Measurements from ENCODE around the gene SLC2A10. TPM values are rescaled to one million over a fixed set of nuclear protein-coding genes. Genes with fewer than 3 reads are reported as not detected.

The SLC2A10 gene
- 1 to 10 TPM in 1 of 2 donors, under 1 TPM in 1; 0.64 to 1.5 TPM for total RNA-seq

DNA sequence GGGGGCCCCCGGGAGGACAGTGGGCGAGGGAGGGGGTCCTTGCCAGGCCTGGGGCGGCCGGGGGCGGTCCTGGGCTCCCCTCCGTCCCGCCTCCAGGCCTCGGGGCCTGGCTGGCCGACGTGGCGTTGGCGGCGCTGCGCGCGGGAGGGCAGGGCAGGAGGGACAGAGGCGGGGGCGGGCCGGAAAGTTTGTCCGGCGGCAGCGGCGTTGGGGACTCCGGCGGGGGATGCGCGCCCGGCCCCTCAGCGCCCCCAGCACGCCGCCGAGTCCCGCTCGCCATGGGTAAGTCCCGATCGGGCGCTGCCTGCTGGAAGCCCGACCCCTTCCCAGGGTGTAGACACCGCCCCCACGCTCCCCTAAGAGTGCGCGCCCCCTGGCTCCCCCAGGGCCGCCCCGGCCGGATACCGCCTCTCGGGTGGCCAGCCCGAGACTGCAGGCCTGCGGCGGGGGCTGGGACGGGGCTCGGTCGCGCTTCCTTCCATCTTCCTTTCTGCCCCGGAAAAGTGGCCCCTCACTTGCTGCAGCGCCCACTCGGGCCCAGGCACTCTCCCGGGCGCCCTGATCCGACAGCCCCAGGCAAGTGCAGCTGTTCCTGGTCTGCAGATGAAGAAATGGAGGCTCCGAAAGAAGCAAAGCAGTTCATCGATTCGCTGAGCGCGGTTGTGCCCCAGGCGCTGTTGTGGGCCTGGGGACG, at the start of gene SLC2A10:
TSS of gene SLC2A10 (plus strand) at position 191 of the 694 bp plus-strand sequence. CDS start at position 279, 88 bp downstream.
- Mint-ChIP-seq H3K27me3 (peaks cover 26 to 43% of the 10 kb centered on the region in 2 donors), H3K27ac (peak within 1 kb of the TSS; percentile 38 to 75), H3K4me1 (ENCODE audit: low read depth in 2 of 2) (peaks cover 12 to 18% of the 10 kb centered on the region in 2 donors), H3K4me3 (peak within 1 kb of the TSS; percentile 86), H3K9me3 (no peaks in the 10 kb centered on the region), H3K36me3 (no peaks in the 10 kb centered on the region)
- peak; percentile 75 to 86 for ATAC-seq
- peak; percentile 69 for DNase-seq (ENCODE audit: low spot score)

- Mint-ChIP-seq H3K4me1 (ENCODE audit: low read depth in 2 of 2) (no peaks in the 10 kb centered on the region), H3K9me3 (no peaks in the 10 kb centered on the region), H3K27me3 (no peaks in the 10 kb centered on the region), H3K27ac (no peak overlapping the region), H3K4me3 (no peak overlapping the region), H3K36me3 (no peaks in the 10 kb centered on the region)
- no peak for ATAC-seq
- DNase-seq (ENCODE audit: low spot score) = no peak
These were observed 49.0 kb upstream of the SLC2A10 start for GRCh38 chr20:46660487-46660886.

DNA sequence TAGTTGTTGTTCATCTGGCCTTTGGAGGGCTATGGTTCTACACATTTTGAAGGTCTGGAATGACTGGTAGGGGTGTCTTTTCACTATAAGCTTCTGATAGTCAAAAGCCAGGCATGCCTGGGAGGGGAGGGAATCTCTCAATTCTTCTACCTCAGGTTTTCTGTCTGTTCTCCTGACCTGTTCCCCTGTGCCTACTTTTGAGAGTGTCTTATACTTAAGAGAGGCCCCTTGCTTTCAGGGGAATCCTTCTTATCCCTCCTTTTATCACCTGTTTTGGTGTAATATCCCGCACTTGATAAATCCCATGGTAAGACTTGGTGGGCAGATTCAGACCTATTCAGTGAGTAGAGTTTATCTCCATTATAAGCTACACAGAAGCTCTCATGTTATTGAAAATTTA, 47.8 kb upstream of the SLC2A10 start:
- no peak for DNase-seq (ENCODE audit: low spot score)
- H3K27me3 Mint-ChIP-seq = no peaks in the 10 kb centered on the region
- ATAC-seq = no peak

GRCh38 chr20:46663531-46663930, 45.9 kb upstream of the SLC2A10 start:
- H3K27me3 Mint-ChIP-seq = no peaks in the 10 kb centered on the region
- DNase-seq (ENCODE audit: low spot score) = no peak
- H3K4me1 Mint-ChIP-seq (ENCODE audit: low read depth in 2 of 2) = no peaks in the 10 kb centered on the region
- H3K9me3 Mint-ChIP-seq = no peaks in the 10 kb centered on the region
- no peaks in the 10 kb centered on the region for H3K36me3 Mint-ChIP-seq
- H3K4me3 Mint-ChIP-seq = no peak overlapping the region
- no peak for ATAC-seq
- no peak overlapping the region for H3K27ac Mint-ChIP-seq

More for the DNA sequence above, 47.8 kb upstream of the SLC2A10 start:
- Mint-ChIP-seq H3K36me3 (no peaks in the 10 kb centered on the region), H3K27ac (no peak overlapping the region), H3K4me3 (no peak overlapping the region), H3K4me1 (ENCODE audit: low read depth in 2 of 2) (no peaks in the 10 kb centered on the region), H3K9me3 (no peaks in the 10 kb centered on the region)

- Mint-ChIP-seq H3K4me1 (ENCODE audit: low read depth in 2 of 2) (no peaks in the 10 kb centered on the region), H3K9me3 (peaks cover 4% of the 10 kb centered on the region), H3K27me3 (no peaks in the 10 kb centered on the region), H3K4me3 (no peak overlapping the region), H3K27ac (no peak overlapping the region), H3K36me3 (no peaks in the 10 kb centered on the region)
- ATAC-seq = no peak
- DNase-seq (ENCODE audit: low spot score) = no peak
These were observed 43.8 kb upstream of the SLC2A10 start for GRCh38 chr20:46665602-46666001.

GRCh38 chr20:46666306-46666705, 43.1 kb upstream of the SLC2A10 start:
- H3K27ac Mint-ChIP-seq = no peak overlapping the region
- no peaks in the 10 kb centered on the region for H3K36me3 Mint-ChIP-seq
- DNase-seq (ENCODE audit: low spot score) = no peak
- H3K4me3 Mint-ChIP-seq = no peak overlapping the region
- ATAC-seq = no peak
- peaks cover 6% of the 10 kb centered on the region for H3K9me3 Mint-ChIP-seq
- H3K4me1 Mint-ChIP-seq (ENCODE audit: low read depth in 2 of 2) = no peaks in the 10 kb centered on the region
- no peaks in the 10 kb centered on the region for H3K27me3 Mint-ChIP-seq

- DNase-seq (ENCODE audit: low spot score) = no peak
- no peak overlapping the region for H3K4me3 Mint-ChIP-seq
- no peaks in the 10 kb centered on the region for H3K4me1 Mint-ChIP-seq (ENCODE audit: low read depth in 2 of 2)
- H3K27me3 Mint-ChIP-seq = no peaks in the 10 kb centered on the region
- H3K9me3 Mint-ChIP-seq = peaks cover 6% of the 10 kb centered on the region
- no peak for ATAC-seq
- no peaks in the 10 kb centered on the region for H3K36me3 Mint-ChIP-seq
- H3K27ac Mint-ChIP-seq = no peak overlapping the region
These were observed 42.5 kb upstream of the SLC2A10 start for GRCh38 chr20:46666818-46667515.

- DNase-seq (ENCODE audit: low spot score) (no peak), ATAC-seq (no peak)
- Mint-ChIP-seq H3K27me3 (no peaks in the 10 kb centered on the region), H3K4me1 (ENCODE audit: low read depth in 2 of 2) (peaks cover 0 to 2% of the 10 kb centered on the region in 2 donors), H3K9me3 (peaks cover 6% of the 10 kb centered on the region), H3K4me3 (no peak overlapping the region), H3K27ac (no peak overlapping the region), H3K36me3 (no peaks in the 10 kb centered on the region)
These were observed 39.2 kb upstream of the SLC2A10 start for GRCh38 chr20:46670228-46670584.

- H3K4me3 Mint-ChIP-seq = no peak overlapping the region
- no peak for ATAC-seq
- H3K36me3 Mint-ChIP-seq = no peaks in the 10 kb centered on the region
- H3K27me3 Mint-ChIP-seq = no peaks in the 10 kb centered on the region
- H3K4me1 Mint-ChIP-seq (ENCODE audit: low read depth in 2 of 2) = peaks cover 0 to 2% of the 10 kb centered on the region in 2 donors
- H3K27ac Mint-ChIP-seq = no peak overlapping the region
- H3K9me3 Mint-ChIP-seq = peaks cover 6% of the 10 kb centered on the region
- DNase-seq (ENCODE audit: low spot score) = no peak
These were observed 38.6 kb upstream of the SLC2A10 start for GRCh38 chr20:46670585-46671584.

DNA sequence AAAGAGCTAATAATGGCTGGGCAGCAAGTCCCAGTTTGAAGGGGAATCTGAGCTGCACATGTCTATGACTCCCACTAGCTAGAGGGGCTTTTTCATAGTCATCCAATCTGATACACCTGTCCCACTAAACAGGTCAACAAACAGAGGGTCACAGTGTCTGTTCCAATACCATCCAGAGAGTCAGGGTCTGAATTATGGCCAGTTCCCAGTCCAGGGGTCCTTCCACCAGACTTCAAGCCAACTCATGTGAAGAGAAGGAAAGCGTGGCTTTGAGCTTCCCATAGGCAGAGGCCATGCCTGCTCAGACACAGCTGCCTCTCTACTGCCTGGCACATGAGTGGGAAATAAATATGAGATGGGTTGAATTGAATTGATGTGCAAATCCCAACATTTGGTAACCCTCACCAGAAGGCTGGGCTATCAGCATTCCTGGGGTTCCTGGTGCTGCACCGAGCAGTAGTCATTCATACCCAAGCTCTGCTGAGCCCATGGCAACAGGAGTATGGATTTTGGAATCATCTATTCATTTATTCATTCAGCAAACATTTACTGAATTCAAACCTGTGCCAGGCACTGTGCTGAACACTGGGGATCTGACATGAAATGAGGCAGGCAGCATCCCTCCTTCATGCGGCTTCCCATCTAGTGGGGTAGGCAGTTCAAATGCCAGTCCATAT, 37.4 kb upstream of the SLC2A10 start:
- no peak for DNase-seq (ENCODE audit: low spot score)
- Mint-ChIP-seq H3K4me3 (no peak overlapping the region), H3K27ac (no peak overlapping the region), H3K27me3 (no peaks in the 10 kb centered on the region), H3K36me3 (no peaks in the 10 kb centered on the region), H3K9me3 (peaks cover 6% of the 10 kb centered on the region), H3K4me1 (ENCODE audit: low read depth in 2 of 2) (peaks cover 0 to 2% of the 10 kb centered on the region in 2 donors)
- no peak for ATAC-seq

- Mint-ChIP-seq H3K4me1 (ENCODE audit: low read depth in 2 of 2) (peaks cover 0 to 2% of the 10 kb centered on the region in 2 donors), H3K4me3 (no peak overlapping the region), H3K36me3 (no peaks in the 10 kb centered on the region), H3K9me3 (peaks cover 6% of the 10 kb centered on the region), H3K27me3 (no peaks in the 10 kb centered on the region), H3K27ac (no peak overlapping the region)
- DNase-seq (ENCODE audit: low spot score) (no peak), ATAC-seq (no peak)
These were observed 36.8 kb upstream of the SLC2A10 start for GRCh38 chr20:46672543-46673148.

DNA sequence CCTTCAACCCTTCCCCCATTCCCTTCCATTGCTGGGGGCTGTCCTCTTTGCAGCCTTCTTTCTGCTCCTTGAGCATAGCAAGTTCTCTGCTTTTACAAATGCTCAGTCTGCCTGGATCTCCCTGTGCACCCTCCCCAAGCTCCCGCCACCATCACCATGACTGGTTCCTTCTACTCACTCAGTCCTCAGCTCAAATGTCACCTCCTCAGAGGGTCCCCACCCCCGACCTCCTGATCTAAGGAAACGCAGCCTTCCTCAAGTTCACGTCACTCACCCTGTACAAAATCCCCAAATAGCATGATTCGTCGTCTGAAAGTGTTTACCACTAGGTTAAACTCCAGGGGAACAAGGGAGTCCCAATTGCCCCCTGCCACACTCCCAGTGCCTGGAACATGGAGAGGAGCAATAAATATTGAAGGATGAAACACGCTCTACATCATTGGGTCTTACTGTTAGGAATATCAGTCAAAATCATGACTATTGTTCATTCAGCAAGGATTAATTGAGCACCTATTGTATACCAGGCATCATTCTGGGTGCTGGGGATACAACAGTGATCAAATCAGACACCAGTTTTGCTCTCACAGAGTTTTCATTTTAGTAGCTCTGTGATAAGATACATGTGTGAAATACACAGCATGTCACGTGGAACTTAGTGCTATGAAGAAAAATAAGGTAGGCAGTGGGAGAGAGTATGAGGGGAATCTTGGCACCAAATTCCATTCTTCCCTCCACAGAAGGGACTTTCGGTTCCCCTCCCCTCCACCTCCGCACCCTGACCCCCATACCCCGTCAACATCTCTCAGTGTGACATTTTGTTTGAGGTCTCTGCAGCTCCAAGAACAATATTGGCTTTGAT, 35.8 kb upstream of the SLC2A10 start:
- Mint-ChIP-seq H3K27me3 (no peaks in the 10 kb centered on the region), H3K36me3 (no peaks in the 10 kb centered on the region), H3K4me1 (ENCODE audit: low read depth in 2 of 2) (peaks cover 0 to 2% of the 10 kb centered on the region in 2 donors), H3K27ac (no peak overlapping the region), H3K4me3 (no peak overlapping the region), H3K9me3 (peaks cover 6% of the 10 kb centered on the region)
- ATAC-seq (no peak), DNase-seq (ENCODE audit: low spot score) (no peak)
